Dedifferentiated amniotic fluid mesenchymal stem cell (primary cell): ENCODE measurements around the gene MS4A6A.
"Not testable (repeated sequence)": the region's sequence is repeated elsewhere in the genome, so short reads cannot be mapped to it uniquely, and the experiment has no call there.

Experiments used
- DNase-seq: peaks from one replicate; pipeline ENCODE4 v3.0.0-alpha.2; 2016; ENCODE audit errors: extremely low spot score

The MS4A6A gene

GRCh38 chr11:60183591-60184205, 815 bp upstream of the MS4A6A start:
- DNase-seq = no peak

GRCh38 chr11:60175860-60176275, 7.0 kb downstream of the MS4A6A start:
- DNase-seq = no peak

- no peak for DNase-seq
Observed at GRCh38 chr11:60172011-60172410, 10.9 kb downstream of the MS4A6A start.

- DNase-seq = no peak
Observed at GRCh38 chr11:60170566-60170965, 12.3 kb downstream of the MS4A6A start.

- DNase-seq = no peak
Observed at GRCh38 chr11:60169264-60169915, 13.5 kb downstream of the MS4A6A start.

- DNase-seq = no peak
Observed at GRCh38 chr11:60168306-60168705, 14.6 kb downstream of the MS4A6A start.

DNA sequence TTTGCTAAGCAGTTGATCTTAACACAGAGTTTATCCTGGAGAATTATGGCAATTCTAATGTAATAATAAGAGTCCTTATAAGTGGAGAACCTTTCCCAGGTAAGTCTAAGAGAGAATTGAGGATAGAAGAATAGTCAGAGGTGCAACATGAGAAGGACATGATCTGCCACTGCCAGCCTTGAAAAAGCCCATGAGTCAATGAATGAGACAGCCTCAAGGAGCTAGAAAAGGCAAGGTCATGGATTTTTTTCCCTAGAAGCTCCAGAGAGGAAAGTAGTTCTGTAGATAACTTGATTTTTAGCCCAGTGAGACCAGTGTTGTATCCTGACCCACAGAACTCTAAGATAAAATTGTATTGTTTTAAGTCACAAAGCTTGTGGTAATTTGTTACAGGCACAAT, 16.9 kb downstream of the MS4A6A start:
- DNase-seq = no peak

DNA sequence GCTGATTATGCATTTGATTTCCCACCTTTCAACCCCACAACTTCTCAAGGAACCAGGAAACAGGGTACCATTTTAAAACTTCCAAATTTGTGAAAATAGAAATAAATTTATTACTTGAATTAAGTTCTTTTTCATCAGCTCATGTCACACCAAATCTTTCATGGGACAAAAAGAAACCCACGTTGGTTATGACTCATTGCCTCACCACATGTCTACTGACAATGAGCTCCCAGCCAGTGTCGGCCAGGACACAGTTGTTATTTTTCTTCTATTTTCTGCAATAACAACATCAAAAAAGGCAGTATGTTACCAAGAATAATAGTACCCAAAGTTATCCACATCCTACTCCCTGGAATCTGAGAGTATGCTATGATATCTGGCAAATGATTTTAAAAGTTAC, 17.3 kb downstream of the MS4A6A start:
- no peak for DNase-seq

GRCh38 chr11:60164550-60165075, 18.3 kb downstream of the MS4A6A start:
- DNase-seq = no peak

DNA sequence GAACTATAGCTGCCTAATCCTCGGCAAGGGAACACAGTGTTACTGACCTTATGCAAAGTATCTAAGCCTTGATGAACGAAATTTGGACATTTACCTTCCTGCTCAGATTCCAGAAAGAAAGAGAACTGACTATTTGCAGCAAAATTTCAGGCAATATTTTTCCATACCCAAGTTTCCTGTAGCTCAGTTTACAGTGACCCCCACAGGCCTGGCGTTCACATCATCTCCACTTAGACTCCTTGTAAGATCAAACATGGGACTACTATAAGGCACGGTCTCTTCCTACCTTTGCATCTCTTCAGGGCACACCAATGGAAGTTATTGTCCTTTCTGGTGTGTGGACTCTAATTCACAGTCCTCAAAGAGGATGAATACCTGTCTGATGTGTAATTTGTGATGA, 21.1 kb downstream of the MS4A6A start:
- no peak for DNase-seq

GRCh38 chr11:60161107-60161506, 21.8 kb downstream of the MS4A6A start:
- DNase-seq = no peak

GRCh38 chr11:60159868-60160267, 23.0 kb downstream of the MS4A6A start:
- no peak for DNase-seq

DNA sequence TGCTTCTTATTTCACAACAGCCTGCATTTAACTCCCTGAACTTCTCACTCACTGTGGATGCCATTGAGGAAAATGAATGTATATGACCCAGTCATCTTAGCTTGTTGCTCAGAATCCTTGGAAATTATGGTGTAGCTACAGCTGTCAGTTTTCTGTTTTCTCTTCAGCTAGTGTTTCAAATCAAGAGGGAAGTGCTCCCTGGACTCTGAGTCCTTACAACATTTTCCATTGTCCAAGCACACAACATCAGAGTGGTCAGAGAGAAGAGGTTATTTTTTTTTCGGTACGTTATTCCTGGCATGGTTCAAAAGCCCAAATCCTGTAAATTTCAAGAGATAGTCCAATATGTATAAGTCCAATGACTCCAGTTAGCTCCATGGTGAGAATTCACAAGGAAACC, 23.6 kb downstream of the MS4A6A start:
- no peak for DNase-seq

- no peak for DNase-seq
Observed at GRCh38 chr11:60158636-60159035, 24.2 kb downstream of the MS4A6A start.

DNA sequence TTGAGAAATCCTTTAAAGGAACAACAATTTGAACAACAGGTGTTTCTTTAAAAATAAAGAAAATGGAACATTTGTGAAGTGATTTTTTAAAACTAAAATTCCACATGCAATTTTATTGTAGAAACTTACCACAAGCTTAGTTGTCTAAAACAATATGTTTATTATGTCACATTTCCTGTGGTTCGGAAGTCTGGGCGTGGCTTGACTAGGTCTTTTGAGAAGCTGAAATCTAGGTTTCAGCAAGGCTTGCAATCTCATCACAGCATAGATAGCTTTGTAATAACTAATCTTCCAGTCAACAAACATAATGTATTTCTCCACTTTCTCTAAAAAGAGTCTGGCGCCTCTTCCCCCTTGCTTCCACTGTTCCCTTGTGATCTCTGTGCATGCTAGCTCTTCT, 27.0 kb downstream of the MS4A6A start:
- no peak for DNase-seq

GRCh38 chr11:60152727-60153126, 30.2 kb downstream of the MS4A6A start:
- DNase-seq = not testable (repeated sequence)

DNA sequence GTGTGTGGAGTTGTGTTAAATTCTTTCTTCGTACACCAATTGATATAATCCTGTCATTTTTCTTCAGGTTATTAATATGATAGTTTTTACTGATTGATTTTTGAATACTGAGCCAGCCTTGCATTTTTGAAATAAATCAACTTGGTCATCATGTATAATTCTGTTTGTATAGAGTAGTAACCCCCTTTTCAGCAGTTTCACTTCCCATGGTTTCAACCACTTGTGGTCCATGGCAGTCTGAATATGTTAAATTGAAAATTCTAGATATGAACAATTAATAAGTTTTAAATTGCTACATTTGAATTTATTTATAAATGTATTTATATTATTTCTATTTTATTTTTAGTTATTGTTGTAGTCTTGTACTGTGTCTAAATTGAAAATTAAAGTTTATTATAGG, 32.6 kb downstream of the MS4A6A start:
- DNase-seq = no peak

DNA sequence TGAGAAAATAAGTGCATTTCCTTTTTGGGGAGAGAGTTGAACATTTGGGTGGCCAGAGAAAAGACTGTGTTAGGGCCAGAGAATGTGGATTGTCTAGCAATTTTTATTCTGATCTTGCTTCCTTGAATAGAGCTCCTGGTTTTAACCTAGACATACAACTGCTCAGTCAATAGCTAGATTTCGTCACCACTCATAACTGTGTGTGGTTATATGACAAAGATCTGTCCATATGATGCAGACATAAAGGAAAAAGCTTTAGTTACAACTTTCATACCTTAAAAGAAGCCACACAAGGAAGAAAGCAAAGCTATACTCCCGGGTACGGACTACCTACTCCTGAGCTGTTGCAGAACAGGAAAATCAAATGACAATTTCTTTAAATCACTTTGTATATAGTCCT, 37.2 kb downstream of the MS4A6A start:
- DNase-seq = no peak

DNA sequence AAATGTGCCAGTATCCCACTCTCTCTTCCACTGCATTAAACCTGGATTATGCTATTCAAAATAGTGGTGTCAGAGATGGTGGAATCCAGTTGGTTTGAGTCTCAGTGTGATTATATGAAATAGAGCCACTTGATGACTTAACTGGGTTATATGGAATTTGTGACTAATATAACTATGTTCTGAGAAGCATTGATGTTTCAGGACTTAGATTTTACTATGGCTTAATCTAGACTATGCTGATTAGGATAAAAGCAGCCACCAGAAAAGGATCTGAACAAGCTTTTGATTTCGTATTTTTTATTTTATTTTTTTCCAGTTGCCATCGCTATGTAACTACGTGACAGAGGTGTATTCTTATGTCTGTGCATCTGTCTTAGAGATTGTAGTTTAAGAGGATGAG, 39.1 kb downstream of the MS4A6A start:
- no peak for DNase-seq

- no peak for DNase-seq
Observed at GRCh38 chr11:60133917-60134316, 49.0 kb downstream of the MS4A6A start.

DNA sequence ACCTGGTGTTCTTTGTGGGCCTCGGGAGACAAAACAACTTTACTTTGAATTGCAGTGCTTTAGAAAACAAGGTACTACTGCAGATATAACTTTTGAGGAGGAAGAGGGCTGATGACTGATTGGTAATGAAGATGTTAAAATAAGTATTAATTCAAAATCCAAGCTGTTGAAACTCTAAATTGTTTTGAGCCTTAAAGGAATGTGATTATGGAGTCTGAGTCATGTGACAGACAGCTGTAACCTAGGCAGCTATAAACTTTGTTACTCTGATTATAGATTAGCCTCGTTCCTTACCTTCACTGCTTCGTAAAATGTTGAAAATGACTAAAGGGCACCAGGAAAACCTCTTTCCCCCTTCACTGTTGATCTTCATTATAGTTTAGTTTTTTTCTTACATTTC, 51.0 kb downstream of the MS4A6A start:
- DNase-seq = no peak

DNA sequence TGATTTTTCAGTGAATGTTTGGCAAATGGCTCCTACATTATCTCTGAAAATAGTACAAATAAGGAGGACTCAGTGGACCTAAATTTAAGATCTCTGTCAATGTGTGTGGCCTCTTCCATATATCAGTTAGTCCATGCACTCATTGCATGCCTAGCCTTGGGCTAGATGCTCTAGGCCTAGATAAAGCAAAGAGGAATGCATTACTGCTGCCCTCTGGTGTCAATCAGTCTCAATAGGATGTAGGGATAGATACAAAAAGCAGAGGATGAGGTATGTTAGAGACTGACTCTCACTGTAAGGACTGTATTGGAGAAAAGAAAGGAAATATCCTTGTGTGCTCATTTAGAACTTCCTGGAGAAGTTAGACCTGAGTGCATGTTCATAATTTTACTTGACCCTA, 52.4 kb downstream of the MS4A6A start:
- DNase-seq = no peak

DNA sequence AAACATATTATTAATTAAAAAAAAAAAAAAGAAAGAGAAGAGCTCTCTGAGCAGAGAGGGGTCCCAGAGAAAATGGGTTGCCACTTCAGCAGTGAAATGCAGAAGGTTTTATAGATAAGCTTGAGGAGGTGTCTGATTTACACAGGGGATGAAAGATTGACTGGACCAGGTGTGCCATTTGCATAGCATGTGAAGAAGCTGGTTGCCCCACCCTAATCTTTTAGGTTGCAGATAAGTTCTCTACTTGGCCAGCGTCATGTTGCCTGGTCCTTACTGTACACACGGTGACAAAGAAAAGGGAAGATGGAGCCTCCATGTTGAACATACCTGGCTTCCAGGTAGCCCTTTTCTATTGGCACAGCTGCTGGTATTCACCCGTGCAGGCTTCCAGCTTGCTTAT, 53.0 kb downstream of the MS4A6A start:
- no peak for DNase-seq

- not testable (repeated sequence) for DNase-seq
Observed at GRCh38 chr11:60128866-60129265, 54.0 kb downstream of the MS4A6A start.
